Neural crest cell (in vitro differentiated cells): ENCODE results near the gene ZNF763. TPM values are rescaled to one million over a fixed set of nuclear protein-coding genes. Genes with fewer than 3 reads are reported as not detected.

Source experiments
- DNase-seq: peaks from one replicate; pipeline ENCODE4 v3.0.0; 2021; ENCODE audit warnings: low read depth, mixed read lengths, low spot score
- H3K27ac Mint-ChIP-seq: one replicate; pipeline ENCODE4 v1.8.0; 2021; ENCODE audit warnings: mild to moderate bottlenecking, mixed read lengths; ENCODE audit not compliant: unreplicated experiment
- H3K27me3 Mint-ChIP-seq: 2 replicates; pipeline ENCODE4 v1.8.0; 2021; ENCODE audit warnings: low read depth, mild to moderate bottlenecking, mixed read lengths
- H3K36me3 Mint-ChIP-seq: 2 replicates; pipeline ENCODE4 v1.8.0; 2021; ENCODE audit warnings: low read depth, mild to moderate bottlenecking, mixed read lengths
- H3K4me1 Mint-ChIP-seq: 2 replicates; pipeline ENCODE4 v1.8.0; 2021; ENCODE audit warnings: mixed read lengths
- H3K4me3 Mint-ChIP-seq: one replicate; pipeline ENCODE4 v1.8.0; 2021; ENCODE audit warnings: mild to moderate bottlenecking, mixed read lengths
- H3K9me3 Mint-ChIP-seq: 2 replicates; pipeline ENCODE4 v1.8.0; 2021; ENCODE audit warnings: mixed read lengths
- CTCF ChIP-seq: fragments of 200-600 bp; sonication (generic); conservative IDR thresholded peaks from 2 replicates; pipeline ENCODE4 v1.5.0; 2021; ENCODE audit warnings: antibody characterized with exemption, mild to moderate bottlenecking
- total RNA-seq: library from RNA; stranded (reverse); gene quantifications from 2 replicates; pipeline ENCODE4 v1.2.1, GENCODE V29; 2021

Gene ZNF763
- total RNA-seq, 1 donor from 2014 or later, result 2.9 TPM

GRCh38 chr19:12015015-12015752, 50.3 kb downstream of the ZNF763 start:
- no peak for DNase-seq
- peaks cover 29% of the 10 kb centered on the region for H3K9me3 Mint-ChIP-seq
- H3K36me3 Mint-ChIP-seq, result peaks cover 73% of the 10 kb centered on the region
- no peaks in the 10 kb centered on the region for H3K4me1 Mint-ChIP-seq
- H3K27ac Mint-ChIP-seq, result no peak overlapping the region
- TF ChIP-seq CTCF, result no peak
- no peaks in the 10 kb centered on the region for H3K27me3 Mint-ChIP-seq
- H3K4me3 Mint-ChIP-seq, result no peak overlapping the region

GRCh38 chr19:12015753-12016116, 50.9 kb downstream of the ZNF763 start:
- Mint-ChIP-seq H3K27ac (no peak overlapping the region), H3K9me3 (peaks cover 29% of the 10 kb centered on the region), H3K27me3 (no peaks in the 10 kb centered on the region), H3K4me3 (no peak overlapping the region), H3K4me1 (no peaks in the 10 kb centered on the region), H3K36me3 (peaks cover 72% of the 10 kb centered on the region)
- no peak for DNase-seq
- TF ChIP-seq CTCF, result no peak

Other genes starting within 250 kb of the ZNF763 start
- 8.7 and 8.8 TPM in 2 replicates for gene ZNF823, start 226.1 kb upstream of the ZNF763 start, total RNA-seq
- 3.9 and 5.7 TPM in 2 replicates for gene ZNF441, start 198.0 kb upstream of the ZNF763 start, total RNA-seq
- 8.8 and 9.8 TPM in 2 replicates for gene ZNF491, start 166.5 kb upstream of the ZNF763 start, total RNA-seq
- gene ZNF440, start 150.8 kb upstream of the ZNF763 start, total RNA-seq, result 19.7 and 22.2 TPM in 2 replicates
- gene ZNF439, start 116.3 kb upstream of the ZNF763 start, total RNA-seq, result 6.0 and 6.6 TPM in 2 replicates
- gene ZNF69, start 77.3 kb upstream of the ZNF763 start, total RNA-seq, result 32.1 and 33.9 TPM in 2 replicates
- gene ZNF700, start 39.9 kb upstream of the ZNF763 start, total RNA-seq, result 12.5 and 12.8 TPM in 2 replicates
- gene ZNF433, start 70.6 kb downstream of the ZNF763 start, total RNA-seq, result 5.7 and 5.8 TPM in 2 replicates
- 2.1 and 2.5 TPM in 2 replicates for gene ZNF878, start 87.9 kb downstream of the ZNF763 start, total RNA-seq
- gene ZNF844, start 99.7 kb downstream of the ZNF763 start, total RNA-seq, result 9.4 and 10.0 TPM in 2 replicates
- gene ZNF20, start 175.3 kb downstream of the ZNF763 start, total RNA-seq, result 8.1 and 9.1 TPM in 2 replicates
- 22.8 and 29.0 TPM in 2 replicates for gene ZNF625, start 191.7 kb downstream of the ZNF763 start, total RNA-seq
- gene ZNF136, start 198.1 kb downstream of the ZNF763 start, total RNA-seq, result 13.2 and 13.3 TPM in 2 replicates